NB4 (cell line): ENCODE results near the gene RPL12.
"Not testable (repeated sequence)": the region's sequence is repeated elsewhere in the genome, so short reads cannot be mapped to it uniquely, and the experiment has no call there.

Source experiments
- DNase-seq: peaks from one replicate; pipeline ENCODE4 v3.0.0; 2010; ENCODE audit warnings: low read depth
- H3K4me3 ChIP-seq: one replicate; pipeline ENCODE4 v1.5.1; 2011; ENCODE audit warnings: mild to moderate bottlenecking, low read depth, low read length, moderate library complexity
- CTCF ChIP-seq: IDR thresholded peaks from one replicate; pipeline ENCODE4 v1.5.1; 2012; ENCODE audit warnings: low read depth, low read length
- MAX ChIP-seq: IDR thresholded peaks from 2 replicates; pipeline ENCODE4 v1.6.1; 2011; ENCODE audit warnings: low read depth, low read length
- MYC ChIP-seq: IDR thresholded peaks from 2 replicates; pipeline ENCODE4 v1.6.1; 2011; ENCODE audit warnings: low read depth, low read length
- POLR2A ChIP-seq: IDR thresholded peaks from 2 replicates; pipeline ENCODE4 v1.6.1; 2011; ENCODE audit warnings: mild to moderate bottlenecking; ENCODE audit not compliant: insufficient read length; ENCODE audit errors: extremely low read depth

RPL12 gene

DNA sequence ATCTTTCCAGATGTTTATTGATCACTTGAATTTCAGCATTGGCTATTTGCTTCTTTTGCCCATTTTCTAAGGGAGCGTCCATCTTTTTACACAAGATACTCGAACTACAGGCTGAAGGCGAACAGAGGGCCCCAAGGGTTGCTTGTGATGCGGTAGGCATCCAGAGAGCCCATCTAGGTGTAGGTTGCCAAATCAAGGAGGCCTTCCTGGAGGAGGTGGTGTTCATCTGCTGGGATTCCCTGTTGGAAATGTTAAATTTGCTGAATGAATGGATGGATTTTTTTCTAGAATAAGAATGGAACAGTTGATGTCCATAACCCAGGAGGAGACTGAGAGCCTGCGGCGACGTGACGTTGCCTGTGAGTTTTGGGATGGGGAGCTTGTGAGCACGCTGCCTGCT lies 31.5 kb upstream of the RPL12 start:
- DNase-seq: no peak
- no peak overlapping the region for H3K4me3 ChIP-seq
- TF ChIP-seq MAX: no peak

DNA sequence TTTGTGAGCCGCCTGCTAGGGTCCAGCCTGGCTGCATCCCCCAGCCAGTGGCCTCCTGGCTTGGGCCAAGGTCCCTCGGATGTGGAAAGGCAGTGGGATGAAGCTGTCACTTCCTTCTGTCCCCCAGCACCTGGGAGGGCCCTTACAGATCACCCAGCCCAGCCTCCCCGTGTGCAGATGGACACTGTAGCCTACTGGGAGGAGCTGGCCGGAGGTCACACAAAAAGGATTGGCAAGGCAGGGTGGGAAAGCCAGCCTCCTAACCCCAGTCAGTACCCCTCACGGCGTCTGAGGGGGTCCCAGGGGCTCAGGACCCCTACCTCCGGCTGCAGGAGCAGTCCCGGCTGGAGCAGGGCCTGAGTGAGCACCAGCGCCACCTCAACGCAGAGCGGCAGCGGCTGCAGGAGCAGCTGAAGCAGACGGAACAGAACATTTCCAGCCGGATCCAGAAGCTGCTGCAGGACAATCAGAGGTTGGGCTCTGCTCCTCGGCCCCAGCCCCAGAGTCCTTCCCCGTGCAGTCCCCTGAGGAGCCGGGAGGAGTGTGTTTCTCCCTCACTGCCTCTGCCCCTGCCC lies 28.4 kb upstream of the RPL12 start:
- H3K4me3 ChIP-seq: no peak overlapping the region
- TF ChIP-seq POLR2A (no peak), MYC (no peak), CTCF (no peak), MAX (no peak)
- no peak for DNase-seq

DNA sequence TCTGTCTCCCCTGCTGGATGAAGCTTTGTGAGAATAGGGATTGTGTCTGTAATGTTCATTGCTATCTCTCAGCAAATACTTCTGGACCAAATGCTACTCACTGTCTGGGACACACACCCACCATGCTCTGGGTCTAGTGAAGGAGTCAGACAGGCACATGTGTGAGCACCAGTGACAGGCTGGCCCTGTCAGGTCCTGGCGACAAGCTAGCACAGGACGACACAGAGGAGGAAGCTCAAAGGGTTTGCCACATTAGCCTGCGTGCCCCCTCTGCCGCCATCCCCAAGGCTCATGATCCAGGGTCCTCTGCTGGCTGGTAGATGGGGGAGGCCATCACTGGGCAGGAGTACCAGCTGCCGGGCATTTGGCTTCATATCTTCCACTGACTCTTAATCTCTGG lies 23.4 kb upstream of the RPL12 start:
- DNase-seq: no peak
- TF ChIP-seq MAX (no peak), MYC (no peak), CTCF (no peak), POLR2A (no peak)
- no peak overlapping the region for H3K4me3 ChIP-seq

- no peak overlapping the region for H3K4me3 ChIP-seq
- TF ChIP-seq MAX (no peak), CTCF (no peak), MYC (no peak), POLR2A (no peak)
- no peak for DNase-seq
These were observed 22.7 kb upstream of the RPL12 start for GRCh38 chr9:127473932-127474331.

- H3K4me3 ChIP-seq: no peak overlapping the region
- no peak for DNase-seq
- no peak for TF ChIP-seq POLR2A
These were observed 22.3 kb upstream of the RPL12 start for GRCh38 chr9:127473501-127473900.

- DNase-seq: no peak
- TF ChIP-seq POLR2A (no peak), CTCF (no peak), MYC (no peak), MAX (no peak)
- H3K4me3 ChIP-seq: no peak overlapping the region
These were observed 19.5 kb upstream of the RPL12 start for GRCh38 chr9:127470662-127471061.

GRCh38 chr9:127467621-127468020 lies 16.4 kb upstream of the RPL12 start:
- no peak for DNase-seq
- H3K4me3 ChIP-seq: no peak overlapping the region
- no peak for TF ChIP-seq POLR2A

DNA sequence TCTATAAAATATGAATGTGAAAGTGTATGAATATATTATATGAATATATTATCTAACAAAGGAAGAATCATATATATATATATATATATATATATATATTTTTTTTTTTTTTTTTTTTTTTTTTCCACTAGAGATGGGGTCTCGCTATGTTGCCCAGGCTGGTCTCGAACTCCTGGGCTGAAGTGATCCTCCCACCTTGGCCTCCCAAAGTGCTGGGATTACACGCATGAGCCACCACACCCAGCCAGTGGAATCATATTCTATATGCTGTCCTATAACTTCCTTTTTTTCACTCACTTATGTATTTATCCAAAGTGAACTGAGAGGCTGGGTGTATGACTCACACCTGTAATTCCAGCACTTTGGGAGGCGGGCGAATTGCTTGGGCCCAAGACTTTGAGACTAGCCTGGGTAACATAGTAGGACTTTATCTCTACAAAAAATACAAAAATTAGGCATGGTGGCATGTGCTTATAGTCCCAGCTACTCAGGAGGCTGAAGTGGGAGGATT lies 15.3 kb upstream of the RPL12 start:
- DNase-seq: peak; percentile 38
- H3K4me3 ChIP-seq: not testable (repeated sequence)
